Measurements from ENCODE around the gene SNX27.

The SNX27 gene

DNA sequence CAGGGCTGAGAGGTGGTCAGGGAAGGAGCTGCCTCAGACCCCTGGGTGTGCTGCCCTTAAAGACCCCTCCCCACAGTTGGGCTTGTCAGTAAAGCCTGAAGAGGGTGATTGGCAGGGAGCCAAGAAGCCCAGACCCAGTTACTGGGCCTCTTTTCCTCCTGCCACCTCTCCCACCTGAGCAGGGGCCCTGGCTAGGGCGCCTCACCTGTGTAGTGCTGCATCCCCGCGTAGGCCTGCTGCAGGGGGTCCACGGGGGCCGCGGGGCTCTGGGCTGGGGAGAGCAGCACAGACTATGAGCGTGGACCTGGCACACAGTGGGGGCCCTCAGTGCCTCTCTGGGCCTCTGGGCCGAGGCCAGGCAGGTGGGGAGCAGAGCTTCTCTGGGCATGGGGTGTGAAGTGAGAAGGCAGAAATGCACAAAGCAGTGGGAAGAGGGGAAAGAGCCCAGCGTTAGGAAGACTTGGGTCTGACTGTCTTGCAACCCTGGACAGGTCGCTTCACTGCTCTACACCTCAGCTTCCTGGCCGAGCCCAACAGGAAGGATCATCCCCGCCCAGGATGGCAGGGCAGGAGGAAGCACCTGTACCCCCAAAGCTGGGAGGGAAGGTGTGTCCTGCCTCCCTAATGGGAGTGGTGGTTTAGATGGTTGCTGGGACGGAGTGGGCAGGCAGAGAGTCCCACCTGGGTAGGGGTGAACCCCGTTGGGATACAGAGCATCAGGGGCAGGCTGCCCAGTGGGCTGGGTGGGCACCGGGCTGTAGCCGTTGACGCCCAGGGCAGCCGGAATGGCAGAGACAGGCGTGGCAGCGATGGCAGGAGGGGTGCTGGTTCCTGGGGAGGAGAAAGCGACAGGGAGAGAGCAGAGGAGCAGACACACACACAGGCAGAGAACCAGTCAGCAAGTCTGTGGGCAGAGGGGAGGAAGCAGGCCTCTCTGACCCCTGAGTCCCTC is 94.9 kb downstream of the SNX27 start:
- no peak for DNase-seq

DNA sequence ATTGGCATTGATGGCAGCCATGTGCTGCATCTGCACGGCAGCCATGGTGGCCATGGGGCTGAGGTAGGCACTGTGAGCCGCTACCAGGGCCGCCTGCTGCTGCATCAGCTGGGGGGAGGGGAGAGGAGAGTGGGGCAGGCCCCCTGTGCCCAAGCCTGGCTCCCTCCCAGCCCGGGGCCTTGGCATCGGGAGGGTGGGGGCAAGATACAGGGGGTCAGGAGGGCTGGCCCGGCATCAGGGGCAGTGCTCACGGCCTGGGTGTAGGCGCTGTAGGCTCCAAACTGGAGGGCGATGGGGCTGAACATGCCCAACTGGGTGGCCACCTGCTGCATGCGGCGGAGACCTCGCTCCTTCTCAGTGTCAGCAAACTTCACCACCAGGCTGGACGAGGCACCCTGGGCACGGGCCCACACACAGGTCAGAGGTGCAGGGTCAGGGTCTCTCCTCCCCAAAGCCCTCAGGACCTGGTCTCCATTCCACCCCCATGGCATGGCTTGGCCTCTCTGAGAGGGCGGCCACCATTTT is 95.8 kb downstream of the SNX27 start:
- no peak for DNase-seq

GRCh38 chr1:151708891-151709290 is 97.0 kb downstream of the SNX27 start:
- no peak for DNase-seq

GRCh38 chr1:151710187-151710840 is 98.5 kb downstream of the SNX27 start:
- DNase-seq = peak; percentile 24 to 25

- DNase-seq = no peak
These were observed 99.4 kb downstream of the SNX27 start for GRCh38 chr1:151711044-151711800.

DNA sequence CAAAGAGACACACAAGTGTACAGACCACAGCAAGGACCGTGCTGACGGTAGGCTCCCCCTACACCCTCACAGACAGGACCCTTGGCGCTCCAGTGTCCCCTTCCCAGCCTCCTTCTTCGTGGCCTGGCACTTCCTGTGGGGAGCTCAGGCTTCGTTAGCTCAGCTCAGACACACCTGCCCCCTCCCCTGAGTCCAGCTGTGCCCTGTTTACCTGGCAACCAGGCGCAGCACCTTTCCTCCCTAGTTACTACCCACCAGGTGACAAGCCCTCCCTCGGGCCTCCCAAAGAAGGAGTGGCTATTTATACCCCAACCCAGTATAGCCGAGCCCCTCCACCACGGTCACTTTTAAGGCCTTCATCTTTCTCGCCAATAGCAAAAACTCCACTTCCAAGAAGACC is 100.1 kb downstream of the SNX27 start:
- no peak for DNase-seq

DNA sequence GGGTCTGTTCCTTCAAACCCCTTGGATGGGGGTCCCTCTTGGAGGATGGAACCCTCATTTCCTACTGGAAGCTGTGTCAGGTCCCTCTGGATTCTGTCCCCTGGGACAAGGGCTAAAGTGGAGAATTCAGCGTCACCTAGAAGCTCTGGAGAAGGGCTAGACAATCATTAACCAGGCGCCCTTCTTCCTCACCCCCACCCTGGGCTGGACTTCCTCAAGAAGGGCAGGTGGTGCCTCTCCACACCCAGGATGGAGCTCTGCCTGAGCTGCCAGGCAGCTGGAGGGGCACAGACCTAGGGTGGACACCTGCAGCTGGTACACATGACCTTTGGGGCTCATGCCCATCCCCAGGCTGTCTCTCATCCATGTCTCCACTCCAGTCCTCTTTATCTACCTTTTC is 101.2 kb downstream of the SNX27 start:
- no peak for DNase-seq

GRCh38 chr1:151713874-151714273 is 102.0 kb downstream of the SNX27 start:
- DNase-seq = no peak

DNA sequence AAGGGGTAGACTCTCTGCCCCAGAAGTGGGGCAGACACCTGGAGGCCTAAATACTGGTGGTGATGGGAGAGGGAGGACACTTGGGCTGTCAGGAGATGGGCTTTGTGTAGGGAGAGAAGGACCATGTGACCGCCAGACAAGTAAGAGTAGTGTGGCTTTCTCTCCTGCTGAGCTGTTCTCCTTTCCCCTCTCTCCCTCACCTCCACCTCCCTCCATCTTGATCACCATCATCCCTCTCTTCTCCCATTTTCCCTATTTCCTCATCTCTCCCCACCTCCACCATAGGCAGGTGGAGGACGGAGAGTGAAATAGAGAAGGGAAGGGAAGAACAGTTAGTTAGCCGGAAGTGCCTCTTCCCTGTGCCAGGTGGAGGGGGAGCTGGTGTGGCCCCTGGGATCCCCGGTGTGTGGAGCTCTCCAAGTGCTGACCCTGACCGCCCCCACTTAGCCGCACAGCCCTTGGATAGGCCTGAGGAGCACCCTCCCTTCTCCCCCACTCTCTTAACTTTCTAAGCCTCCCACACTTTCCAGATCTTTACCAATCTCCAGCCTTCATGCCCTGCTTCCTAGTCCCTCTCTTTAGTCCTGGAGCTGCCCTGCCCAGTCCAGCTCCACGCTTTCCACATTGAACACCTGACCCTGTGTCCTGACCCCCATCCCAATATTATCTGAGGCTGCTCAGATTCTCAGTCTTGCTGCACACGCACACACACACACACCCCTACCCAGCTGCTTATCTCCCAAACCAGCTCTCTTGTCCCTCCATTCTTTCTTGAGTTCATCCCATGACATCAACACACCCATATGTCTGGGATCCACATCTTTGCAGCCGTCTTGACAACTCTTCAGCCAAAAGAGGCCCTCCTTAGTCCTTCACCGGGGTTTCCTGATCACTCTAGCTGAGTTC is 103.2 kb downstream of the SNX27 start:
- no peak for DNase-seq

DNA sequence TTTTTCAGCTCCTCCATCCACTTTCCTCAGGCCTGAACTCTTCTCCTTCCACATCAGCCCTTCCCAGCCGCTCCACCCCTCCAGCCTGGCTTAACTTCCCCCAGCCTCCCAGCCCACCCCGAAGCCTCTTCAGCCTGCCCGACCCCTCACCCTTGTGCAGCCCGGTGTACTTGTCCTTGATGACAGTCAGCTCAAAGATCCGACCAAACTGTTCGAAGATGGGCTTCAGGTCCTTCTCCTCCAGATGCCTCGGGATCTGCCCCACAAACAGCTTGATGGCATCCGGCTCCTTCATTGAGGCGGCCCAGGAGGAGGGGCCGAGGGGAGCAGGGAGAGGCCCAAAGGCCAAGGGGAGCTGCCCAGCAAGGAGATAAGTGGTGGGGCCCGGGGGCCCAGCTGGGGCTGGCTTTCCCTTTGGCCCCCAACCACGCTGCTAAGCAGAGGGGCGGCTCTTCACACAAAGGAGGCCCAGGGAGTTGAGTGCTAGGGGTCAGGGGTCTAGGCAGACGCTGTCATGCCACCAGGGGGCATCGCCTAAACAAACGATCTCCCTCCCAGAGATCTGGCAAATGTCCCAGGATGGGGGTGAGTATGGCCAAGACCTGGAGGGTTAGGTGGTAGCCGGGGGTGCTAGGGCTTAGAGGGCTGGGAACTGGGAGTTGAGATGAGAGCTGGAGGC is 104.0 kb downstream of the SNX27 start:
- DNase-seq = no peak

DNA sequence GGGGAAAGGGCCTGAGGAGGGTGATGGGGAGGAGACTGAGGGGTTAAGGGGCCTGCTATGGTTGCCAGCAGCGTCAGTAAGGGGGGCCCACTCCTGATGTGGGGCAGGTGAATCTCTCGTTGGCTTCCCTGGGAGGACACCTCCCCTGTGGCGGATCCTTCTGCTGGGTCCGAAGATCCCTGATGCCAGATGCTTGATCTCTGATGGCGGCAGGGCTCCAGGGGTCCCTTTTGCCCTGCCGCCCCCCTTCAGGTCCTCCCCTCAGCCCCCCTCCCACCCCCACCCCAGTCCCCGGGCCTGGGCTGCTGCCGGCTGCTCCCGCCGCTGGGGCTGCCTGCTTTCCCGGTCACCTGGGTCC is 104.5 kb downstream of the SNX27 start:
- DNase-seq = no peak

- no peak for DNase-seq
These were observed 105.2 kb downstream of the SNX27 start, which contains the start of gene CELF3 for GRCh38 chr1:151716771-151717631. Gene CELF3 (minus strand): TSS chr1:151716803. CDS start chr1:151716020, 783 bp downstream.

GRCh38 chr1:151718011-151718431 is 106.2 kb downstream of the SNX27 start:
- no peak for DNase-seq

DNA sequence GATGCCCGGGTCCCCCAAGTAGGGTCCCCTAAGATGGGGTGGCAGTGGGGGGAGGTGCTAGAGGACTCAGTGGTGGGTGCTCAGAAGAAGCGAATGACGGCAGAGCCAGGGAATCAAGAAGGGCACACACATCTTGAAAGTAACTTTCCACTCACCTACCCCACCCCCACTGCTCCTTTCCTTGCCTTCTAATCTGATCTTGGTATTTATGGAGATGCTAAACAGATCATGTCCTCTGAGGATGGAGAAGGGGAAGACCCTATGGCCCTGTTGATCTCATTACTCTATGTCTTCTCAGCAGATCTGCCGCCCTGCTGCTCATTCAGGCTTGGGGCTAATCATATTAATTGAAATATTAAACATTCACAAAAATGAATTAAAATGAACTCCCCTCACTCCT is 106.8 kb downstream of the SNX27 start:
- DNase-seq = no peak

DNA sequence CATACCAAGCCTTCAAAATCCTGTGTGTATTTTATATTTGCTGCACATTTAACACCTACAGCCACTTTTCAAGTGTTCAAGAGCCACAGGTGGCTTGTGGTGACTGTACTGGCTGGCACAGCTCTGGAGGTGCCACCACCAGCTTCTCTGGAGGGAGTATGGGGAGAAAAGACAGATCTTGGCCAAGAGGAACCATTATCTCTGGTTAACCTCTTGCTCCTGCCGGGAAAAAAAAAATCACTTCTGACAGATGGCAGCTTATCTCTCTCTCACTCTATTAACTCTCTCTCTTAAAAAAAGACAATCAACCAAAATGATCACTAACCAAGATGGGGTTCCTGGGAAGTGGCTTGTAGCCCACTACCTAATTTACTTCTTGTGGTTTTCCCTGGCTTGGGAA is 108.3 kb downstream of the SNX27 start:
- no peak for DNase-seq

DNA sequence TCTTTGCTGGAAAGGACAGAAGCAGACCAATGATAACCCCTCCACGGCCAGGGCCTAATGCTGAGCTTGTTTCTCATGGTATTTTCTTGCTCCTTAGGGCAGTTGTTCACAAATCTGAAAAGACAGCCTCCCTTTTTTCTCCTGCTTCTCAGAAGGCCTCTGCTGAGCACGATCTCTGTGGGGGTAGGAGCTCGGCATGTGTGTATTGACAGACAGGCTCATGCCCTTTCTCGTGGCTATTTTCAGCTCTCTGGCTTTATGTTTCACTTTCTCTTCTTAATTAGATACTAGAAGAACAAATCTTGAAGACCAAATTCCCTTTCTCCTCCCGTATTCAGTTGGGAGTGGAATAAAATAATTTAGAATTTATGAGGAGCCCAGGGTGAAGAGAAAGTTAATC is 108.7 kb downstream of the SNX27 start:
- no peak for DNase-seq

- peak; percentile 18 to 25 for DNase-seq
These were observed 109.3 kb downstream of the SNX27 start, which contains the start of gene RIIAD1 for GRCh38 chr1:151720974-151721787. Gene RIIAD1 (plus strand): TSS chr1:151721522. CDS start chr1:151721537, 15 bp downstream.

- no peak for DNase-seq
These were observed 110.1 kb downstream of the SNX27 start for GRCh38 chr1:151721788-151722510.

All from stimulated activated CD4-positive, alpha-beta T cell treated with anti-CD3 and anti-CD28 coated beads, Interleukin-2, amount 100 ng/mL, for 48 hours (primary cell).